ENCODE data around the gene ASB2. TPM values are rescaled to one million over a fixed set of nuclear protein-coding genes. Genes with fewer than 3 reads are reported as not detected.
A peak's percentile ranks its signal among the peaks of the same experiment; 100 is the strongest.

The ASB2 gene
- total and polyA plus RNA-seq, 2 of the 4 experiments (the other 2 are of a cell fraction) = 0.54 to 0.77 TPM

- Histone ChIP-seq H4K20me1 (ENCODE audit: insufficient read depth, low read length) (no peaks in the 10 kb centered on the region), H3K18ac (ENCODE audit: low read depth, low read length) (no peak overlapping the region), H2AK9ac (replicated peaks; ENCODE audit: low read depth, low read length, poor library complexity) (no peak overlapping the region), H3K4me1 (ENCODE audit: control insufficient read depth, insufficient read depth, low read length) (no peaks in the 10 kb centered on the region), H3K4ac (ENCODE audit: low read depth, low read length) (no peak overlapping the region), H3K9me1 (ENCODE audit: insufficient read depth, low read length) (no peaks in the 10 kb centered on the region), H3K4me3 (ENCODE audit: insufficient read depth, low read depth, low read length) (no peak overlapping the region), H2BK15ac (ENCODE audit: low read depth, low read length) (no peak overlapping the region), H3K79me1 (ENCODE audit: low read depth in 1 of 2, low read length in 2 of 2) (no peaks in the 10 kb centered on the region), H3K36me3 (ENCODE audit: control insufficient read depth, insufficient read depth, low read length) (no peaks in the 10 kb centered on the region), H3K9me3 (ENCODE audit: control insufficient read depth, insufficient read depth, low read length) (peaks cover 3% of the 10 kb centered on the region; the same call in 1 of the 2 replicates), H3K56ac (ENCODE audit: extremely low read depth, insufficient read depth, low read length) (no peak overlapping the region), H4K8ac (ENCODE audit: low read depth in 2 of 2, low read length in 2 of 2) (no peak overlapping the region), H2AK5ac (ENCODE audit: low read depth, low read length) (no peak overlapping the region), H4K91ac (ENCODE audit: insufficient read depth, low read depth, low read length) (no peak overlapping the region), H2AFZ (replicated peaks; ENCODE audit: low read length, poor library complexity) (peak overlapping the region; percentile 23), H3K4me2 (ENCODE audit: low read depth, low read length) (no peak overlapping the region), H4K5ac (ENCODE audit: low read depth, low read length) (no peak overlapping the region), H3K27ac (ENCODE audit: insufficient read depth, low read length) (no peak overlapping the region), H3K23ac (ENCODE audit: low read depth, low read length) (no peak overlapping the region), H2BK20ac (ENCODE audit: low read depth, low read length) (no peak overlapping the region), H2BK5ac (ENCODE audit: low read depth, low read length, poor library complexity, severe bottlenecking) (no peak overlapping the region), H3K14ac (replicated peaks; ENCODE audit: low read depth, low read length) (no peak overlapping the region), H2BK120ac (ENCODE audit: low read depth, low read length) (no peak overlapping the region), H3K27me3 (ENCODE audit: control insufficient read depth, insufficient read depth, low read length) (peaks cover 3% of the 10 kb centered on the region; the same call in 1 of the 2 replicates), H3K9ac (ENCODE audit: low read depth, low read length) (no peak overlapping the region)
- CTCF ChIA-PET = interaction anchor here (2.0 kb wide), 1 partner anchor 26 kb away, joined by 6 read pairs; no protein-coding TSS in a partner anchor
- TF ChIP-seq BHLHE40 (IDR thresholded peaks at IDR 0.05; ENCODE audit: low read depth, low read length) (no peak), RFX5 (IDR thresholded peaks at IDR 0.05; ENCODE audit: low read depth, low read length) (no peak), FOS (IDR thresholded peaks at IDR 0.05; ENCODE audit: low read depth, low read length) (no peak), MAZ (IDR thresholded peaks at IDR 0.05; ENCODE audit: borderline replicate concordance, low read depth, low read length) (no peak), CEBPB (IDR thresholded peaks at IDR 0.05; ENCODE audit: low read depth, low read length) (no peak), ELK1 (IDR thresholded peaks at IDR 0.05; ENCODE audit: borderline replicate concordance, low read depth, low read length) (no peak), MXI1 (IDR thresholded peaks at IDR 0.05; ENCODE audit: borderline replicate concordance, low read depth, low read length) (no peak), POLR2A (IDR thresholded peaks at IDR 0.05; ENCODE audit: low read depth, low read length) (no peak), RAD21 (IDR thresholded peaks at IDR 0.05; ENCODE audit: low read length) (no peak), SMC3 (IDR thresholded peaks at IDR 0.05; ENCODE audit: low read depth, low read length) (no peak), CTCF (conservative IDR thresholded peaks at IDR 0.05; ENCODE audit: low read depth, low read length) (no peak), RCOR1 (IDR thresholded peaks at IDR 0.05; ENCODE audit: insufficient replicate concordance, low read length) (no peak), CHD1 (IDR thresholded peaks at IDR 0.05; ENCODE audit: low read depth, low read length) (no peak), MAFK (IDR thresholded peaks at IDR 0.05; ENCODE audit: low read depth, low read length) (no peak), USF2 (IDR thresholded peaks at IDR 0.05; ENCODE audit: low read depth, low read length) (no peak), NFE2L2 (IDR thresholded peaks at IDR 0.05; ENCODE audit: low read depth, low read length) (no peak)
- intact Hi-C loops (cut with micrococcal nuclease) = no loop called here
- no TSS peak for BruUV-seq (replicated peaks)
- DNase-seq (no peak), ATAC-seq (ENCODE audit: low read depth) (no peak)
- in situ Hi-C loops (cut with MboI; ENCODE audit: low sequenced_read_pairs) = no loop called here
- dilution Hi-C loops (cut with HindIII; ENCODE audit: low sequenced_read_pairs, unreplicated experiment) = no loop called here
- 38% methylated on average over 1 of the region's 4 CpGs; no CpG with 5 or more reads in 1 of the 2 experiments for whole genome bisulfite sequencing, 2 experiments (ENCODE audit: extremely low coverage in 2 of 2, insufficient read length in 1 of 2)
- POLR2A ChIA-PET (ENCODE audit: unreplicated experiment) = no interaction called here
Observed at GRCh38 chr14:93912782-93913181, 63.6 kb downstream of the ASB2 start.

Data from IMR-90 (cell line).